GM12878 (cell line): ENCODE measurements around the gene SALL3. TPM values are rescaled to one million over a fixed set of nuclear protein-coding genes. Genes with fewer than 3 reads are reported as not detected.

Experiments used
- ATAC-seq: fragments of 200-7000 bp; cut with Tn5 transposase; 3 replicates; pipeline ENCODE4 v1.9.1; 2020; ENCODE audit warnings: mild to moderate bottlenecking, moderate library complexity
- BruUV-seq: library from RNA; stranded (reverse); fragments of 400-500 nt; replicated peaks from 2 replicates; lab custom pipeline; 2021; lab: Mats Ljungman, UMichigan
- CTCF ChIA-PET: fragments of 300-600 bp; sonication (Branson Sonifier 250); formaldehyde crosslinking; extraction: SDS; loops from one replicate; lab custom pipeline; 2021; ENCODE audit warnings: inconsistent platforms; lab: Yijun Ruan, JAX
- POLR2A ChIA-PET: fragments of 350-600 bp; formaldehyde crosslinking; extraction: SDS; loops from one replicate; lab custom pipeline; 2021; ENCODE audit warnings: inconsistent platforms; lab: Charles Lee
- RAD21 ChIA-PET: fragments of 300-600 bp; sonication (Branson Sonifier 250); formaldehyde crosslinking; loops from one replicate; lab custom pipeline; 2023; ENCODE audit warnings: antibody characterized with exemption; ENCODE audit not compliant: unreplicated experiment; lab: Charles Lee
- SMC1A ChIA-PET: fragments of 300-600 bp; sonication (Branson Sonifier 250); formaldehyde crosslinking; loops from one replicate; lab custom pipeline; 2023; ENCODE audit not compliant: unreplicated experiment, uncharacterized antibody; lab: Charles Lee
- DNase-seq: peaks from one replicate; pipeline ENCODE4 v3.0.0-alpha.2; 2011; ENCODE audit warnings: low read depth, low spot score
- FAIRE-seq: peaks from 3 replicates; lab custom pipeline; 2011; peaks lifted over from hg19 to GRCh38; lab: Jason Lieb, UNC
- H2AFZ ChIP-seq: 2 replicates; pipeline ENCODE4 v1.6.0; 2011; ENCODE audit warnings: low read depth, low read length, control low read depth; ENCODE audit not compliant: control insufficient read depth
- H3K27ac ChIP-seq: 2 replicates; pipeline ENCODE4 v1.5.1; 2011; ENCODE audit warnings: control low read depth; ENCODE audit not compliant: control insufficient read depth, insufficient read depth
- H3K27me3 ChIP-seq, 2 experiments: replicated peaks in 1 of 2; 2 replicates each; pipeline versions ENCODE4 v1.6.0 to v1.6.1; 2011; ENCODE audit warnings: low read length in 1 of 2; ENCODE audit not compliant: control insufficient read depth in 2 of 2, insufficient read depth in 2 of 2
- H3K36me3 ChIP-seq, 2 experiments: 2 replicates each; pipeline ENCODE4 v1.5.1; 2011; ENCODE audit warnings: low read length in 1 of 2; ENCODE audit not compliant: control insufficient read depth in 2 of 2, insufficient read depth in 2 of 2
- H3K4me1 ChIP-seq: 2 replicates; pipeline ENCODE4 v1.6.1; 2011; ENCODE audit warnings: mild to moderate bottlenecking, low read length, moderate library complexity, mixed read lengths; ENCODE audit not compliant: control insufficient read depth, insufficient read depth
- H3K4me2 ChIP-seq: 2 replicates; pipeline ENCODE4 v1.6.0; 2011; ENCODE audit warnings: control low read depth; ENCODE audit not compliant: control insufficient read depth, insufficient read depth
- H3K4me3 ChIP-seq: fragments of 200-600 bp; sonication (generic); 2 replicates; pipeline ENCODE4 v1.5.1; 2016
- H3K79me2 ChIP-seq: 2 replicates; pipeline ENCODE4 v1.6.0; 2011; ENCODE audit warnings: low read length; ENCODE audit not compliant: control insufficient read depth, insufficient read depth
- H3K9ac ChIP-seq: 2 replicates; pipeline ENCODE4 v1.8.0; 2011; ENCODE audit warnings: low read length, control low read depth, mixed read lengths; ENCODE audit not compliant: control insufficient read depth, insufficient read depth
- H3K9me3 ChIP-seq: replicated peaks from 3 replicates; pipeline ENCODE4 v1.5.1; 2011; ENCODE audit warnings: mild to moderate bottlenecking, low read length; ENCODE audit not compliant: control insufficient read depth, insufficient read depth
- H4K20me1 ChIP-seq: 2 replicates; pipeline ENCODE4 v1.6.0; 2011; ENCODE audit not compliant: control insufficient read depth, insufficient read depth
- CBX3 ChIP-seq: fragments of 200-600 bp; sonication (generic); IDR thresholded peaks from 2 replicates; pipeline ENCODE4 v1.6.1; 2016; ENCODE audit warnings: low read depth, borderline replicate concordance
- HDAC6 ChIP-seq: fragments of 200-600 bp; sonication (generic); IDR thresholded peaks from one replicate; pipeline ENCODE4 v1.8.0; 2017; ENCODE audit warnings: antibody characterized with exemption; ENCODE audit not compliant: unreplicated experiment
- JUNB ChIP-seq: IDR thresholded peaks from 2 replicates; pipeline ENCODE4 v1.6.1; 2016; ENCODE audit warnings: antibody characterized with exemption, mild to moderate bottlenecking
- PBX3 ChIP-seq: IDR thresholded peaks from 2 replicates; pipeline ENCODE4 v1.6.1; 2011; ENCODE audit warnings: mild to moderate bottlenecking, low read depth, low read length, moderate library complexity; ENCODE audit not compliant: insufficient replicate concordance
- REST ChIP-seq: IDR thresholded peaks from 2 replicates; pipeline ENCODE4 v1.6.1; 2012; ENCODE audit warnings: mild to moderate bottlenecking, low read depth, low read length
- RFX5 ChIP-seq: IDR thresholded peaks from 2 replicates; pipeline ENCODE4 v1.6.1; 2011; ENCODE audit warnings: low read depth, low read length, improper control_type of control experiment
- RUNX3 ChIP-seq: IDR thresholded peaks from 2 replicates; pipeline ENCODE4 v1.6.1; 2012; ENCODE audit warnings: low read length, inconsistent platforms
- SIN3A ChIP-seq: IDR thresholded peaks from 2 replicates; pipeline ENCODE4 v1.6.1; 2012; ENCODE audit warnings: low read depth, low read length, improper control_type of control experiment
- SMAD1 ChIP-seq: fragments of 450-650 bp; IDR thresholded peaks from 2 replicates; pipeline ENCODE4 v1.6.1; 2018; ENCODE audit warnings: mild to moderate bottlenecking, low read depth; ENCODE audit not compliant: partially characterized antibody
- YY1 ChIP-seq: IDR thresholded peaks from 2 replicates; pipeline ENCODE4 v1.6.1; 2011; ENCODE audit warnings: low read depth, mild to moderate bottlenecking, low read length
- ZBTB4 ChIP-seq: fragments of 450-650 bp; formaldehyde crosslinking; IDR thresholded peaks from 2 replicates; pipeline ENCODE4 v1.4.0; 2022; ENCODE audit warnings: mild to moderate bottlenecking, moderate library complexity
- ZNF24 ChIP-seq: fragments of 450-650 bp; IDR thresholded peaks from 2 replicates; pipeline ENCODE4 v1.6.1; 2017; ENCODE audit warnings: antibody characterized with exemption, mild to moderate bottlenecking
- ZZZ3 ChIP-seq: IDR thresholded peaks from 2 replicates; pipeline ENCODE4 v1.6.1; 2011; ENCODE audit warnings: low read depth; ENCODE audit not compliant: control insufficient read depth, insufficient read length
- WGBS: methylation state at CpG from one replicate; pipeline ENCODE4 v1.1.6; 2016; ENCODE audit warnings: low lambda C conversion rate; ENCODE audit not compliant: insufficient replicate concordance, insufficient coverage; ENCODE audit errors: missing lambda C conversion rate; 5-methylcytosine and 5-hydroxymethylcytosine counted together
- in situ Hi-C: fragments of 300-500 bp; cut with MboI; formaldehyde crosslinking; loops from 9 replicates; pipeline ENCODE4 v1.14.3; 2018; ENCODE audit warnings: mixed read lengths
- intact Hi-C: fragments of 100-400 bp; cut with micrococcal nuclease; formaldehyde crosslinking; loops from one replicate; pipeline ENCODE4 v1.14.2; 2022; ENCODE audit not compliant: unreplicated experiment
- polyA plus RNA-seq, 11 experiments: library from polyadenylated mRNA; depleted of rRNA in 4 of 11; unstranded in 6 of 11; stranded (reverse) in 5 of 11; fragments of >200 nt; fragmentation: Nextera tagmentation in 4 of 11; fragmentation: Illumina TruSeq in 1 of 11; extraction: Ambion mirVana in 4 of 11; extraction: Trizol in 1 of 11; gene quantifications; 1 replicate in 1 of 11; 2 replicates in 10 of 11; pipeline versions ENCODE4 v1.2.1 to v1.2.3, GENCODE V29; 2011 to 2016; ENCODE audit warnings: inconsistent platforms in 2 of 11, missing spikeins in 2 of 11, low read depth in 1 of 11
- total RNA-seq, 4 experiments: library from RNA; depleted of rRNA in 3 of 4; stranded (reverse); fragments of >200 nt in 3 of 4; fragmentation: Illumina TruSeq in 1 of 4; extraction: Trizol in 1 of 4; gene quantifications; 2 replicates each; pipeline versions ENCODE4 v1.2.1 to v1.2.3, GENCODE V29; 2013 to 2021

Gene SALL3
- total and polyA plus RNA-seq, 10 of the 15 experiments (the other 5 are each of a cell fraction or from before 2014, with no cell fraction given) = 0.01 to 0.10 (median 0.07) TPM; not detected in 7

GRCh38 chr18:78967692-78968091 is 11.9 kb upstream of the SALL3 start (continued):
- TF ChIP-seq REST (no peak), ZBTB4 (CRISPR knock-in tag) (no peak)

GRCh38 chr18:78969574-78970315 is 9.9 kb upstream of the SALL3 start:
- H3K9ac ChIP-seq = no peak overlapping the region
- H3K79me2 ChIP-seq = no peaks in the 10 kb centered on the region
- no TSS peak for BruUV-seq
- SMC1A ChIA-PET = no interaction called here
- H3K9me3 ChIP-seq = no peaks in the 10 kb centered on the region; the same call in 2 of the 3 replicates
- intact Hi-C loops = no loop called here
- ATAC-seq (no peak), DNase-seq (no peak), FAIRE-seq (no peak)
- H2AFZ ChIP-seq = no peak overlapping the region
- no peaks in the 10 kb centered on the region for H3K4me1 ChIP-seq
- CTCF ChIA-PET = no interaction called here
- H3K4me2 ChIP-seq = no peak overlapping the region
- in situ Hi-C loops = loop anchor here (25.0 kb wide), 1 partner anchor 432 kb away; no protein-coding TSS in a partner anchor
- H3K36me3 ChIP-seq = no peaks in the 10 kb centered on the region
- POLR2A ChIA-PET = no interaction called here
- H4K20me1 ChIP-seq = no peaks in the 10 kb centered on the region
- no peaks in the 10 kb centered on the region for H3K27me3 ChIP-seq
- WGBS = 43% methylated on average over 20 of the region's 20 CpGs
- RAD21 ChIA-PET = no interaction called here
- no peak overlapping the region for H3K27ac ChIP-seq
- no peak overlapping the region for H3K4me3 ChIP-seq
- TF ChIP-seq SIN3A (no peak), RFX5 (no peak), HDAC6 (no peak), SMAD1 (no peak), JUNB (no peak), PBX3 (no peak), ZZZ3 (no peak), RUNX3 (no peak), CBX3 (no peak), ZNF24 (no peak), YY1 (no peak)
